ENCODE results near the gene TCOF1.

DNA sequence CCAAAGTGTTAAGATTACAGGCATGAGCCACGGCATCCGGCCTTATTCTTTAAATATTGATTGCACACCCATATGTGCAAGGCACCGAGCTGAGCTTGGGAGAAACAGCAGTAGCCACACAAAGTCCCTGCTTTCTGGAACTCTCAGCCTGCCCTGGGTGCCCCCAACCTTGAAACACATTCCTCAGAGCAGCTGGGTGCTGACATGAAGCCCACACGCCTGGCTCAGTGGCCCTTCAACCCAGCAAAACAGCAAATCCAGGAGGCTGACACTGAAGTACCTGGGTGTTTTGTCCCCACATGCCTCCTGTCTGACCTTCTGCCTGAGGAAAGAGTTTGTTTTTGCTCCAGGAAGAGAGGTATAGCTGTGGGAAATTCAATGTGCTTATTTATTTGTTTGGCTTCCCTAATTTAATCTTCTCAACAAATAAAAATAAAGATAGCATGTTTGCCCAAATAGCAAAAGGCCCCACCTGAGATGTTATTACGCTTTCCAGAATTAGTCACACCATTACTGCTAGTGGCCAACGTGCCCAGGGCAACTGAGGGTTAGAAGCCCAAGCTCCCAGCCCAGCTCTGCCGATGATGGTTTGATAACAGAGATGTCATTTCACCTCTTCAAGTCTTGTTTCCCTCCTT lies 13.4 kb upstream of the TCOF1 start:
- TF ChIP-seq, protein P1, sequence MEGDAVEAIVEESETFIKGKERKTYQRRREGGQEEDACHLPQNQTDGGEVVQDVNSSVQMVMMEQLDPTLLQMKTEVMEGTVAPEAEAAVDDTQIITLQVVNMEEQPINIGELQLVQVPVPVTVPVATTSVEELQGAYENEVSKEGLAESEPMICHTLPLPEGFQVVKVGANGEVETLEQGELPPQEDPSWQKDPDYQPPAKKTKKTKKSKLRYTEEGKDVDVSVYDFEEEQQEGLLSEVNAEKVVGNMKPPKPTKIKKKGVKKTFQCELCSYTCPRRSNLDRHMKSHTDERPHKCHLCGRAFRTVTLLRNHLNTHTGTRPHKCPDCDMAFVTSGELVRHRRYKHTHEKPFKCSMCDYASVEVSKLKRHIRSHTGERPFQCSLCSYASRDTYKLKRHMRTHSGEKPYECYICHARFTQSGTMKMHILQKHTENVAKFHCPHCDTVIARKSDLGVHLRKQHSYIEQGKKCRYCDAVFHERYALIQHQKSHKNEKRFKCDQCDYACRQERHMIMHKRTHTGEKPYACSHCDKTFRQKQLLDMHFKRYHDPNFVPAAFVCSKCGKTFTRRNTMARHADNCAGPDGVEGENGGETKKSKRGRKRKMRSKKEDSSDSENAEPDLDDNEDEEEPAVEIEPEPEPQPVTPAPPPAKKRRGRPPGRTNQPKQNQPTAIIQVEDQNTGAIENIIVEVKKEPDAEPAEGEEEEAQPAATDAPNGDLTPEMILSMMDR (IDR thresholded peaks at IDR 0.05; ENCODE audit: insufficient read depth, low read length): no peak
- TF ChIP-seq, protein P2, sequence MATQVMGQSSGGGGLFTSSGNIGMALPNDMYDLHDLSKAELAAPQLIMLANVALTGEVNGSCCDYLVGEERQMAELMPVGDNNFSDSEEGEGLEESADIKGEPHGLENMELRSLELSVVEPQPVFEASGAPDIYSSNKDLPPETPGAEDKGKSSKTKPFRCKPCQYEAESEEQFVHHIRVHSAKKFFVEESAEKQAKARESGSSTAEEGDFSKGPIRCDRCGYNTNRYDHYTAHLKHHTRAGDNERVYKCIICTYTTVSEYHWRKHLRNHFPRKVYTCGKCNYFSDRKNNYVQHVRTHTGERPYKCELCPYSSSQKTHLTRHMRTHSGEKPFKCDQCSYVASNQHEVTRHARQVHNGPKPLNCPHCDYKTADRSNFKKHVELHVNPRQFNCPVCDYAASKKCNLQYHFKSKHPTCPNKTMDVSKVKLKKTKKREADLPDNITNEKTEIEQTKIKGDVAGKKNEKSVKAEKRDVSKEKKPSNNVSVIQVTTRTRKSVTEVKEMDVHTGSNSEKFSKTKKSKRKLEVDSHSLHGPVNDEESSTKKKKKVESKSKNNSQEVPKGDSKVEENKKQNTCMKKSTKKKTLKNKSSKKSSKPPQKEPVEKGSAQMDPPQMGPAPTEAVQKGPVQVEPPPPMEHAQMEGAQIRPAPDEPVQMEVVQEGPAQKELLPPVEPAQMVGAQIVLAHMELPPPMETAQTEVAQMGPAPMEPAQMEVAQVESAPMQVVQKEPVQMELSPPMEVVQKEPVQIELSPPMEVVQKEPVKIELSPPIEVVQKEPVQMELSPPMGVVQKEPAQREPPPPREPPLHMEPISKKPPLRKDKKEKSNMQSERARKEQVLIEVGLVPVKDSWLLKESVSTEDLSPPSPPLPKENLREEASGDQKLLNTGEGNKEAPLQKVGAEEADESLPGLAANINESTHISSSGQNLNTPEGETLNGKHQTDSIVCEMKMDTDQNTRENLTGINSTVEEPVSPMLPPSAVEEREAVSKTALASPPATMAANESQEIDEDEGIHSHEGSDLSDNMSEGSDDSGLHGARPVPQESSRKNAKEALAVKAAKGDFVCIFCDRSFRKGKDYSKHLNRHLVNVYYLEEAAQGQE (IDR thresholded peaks at IDR 0.05; ENCODE audit: insufficient replicate concordance, low read depth): no peak
- TF ChIP-seq POLR2AphosphoS5 (IDR thresholded peaks at IDR 0.05; ENCODE audit: low read depth) (no peak), GABPA (IDR thresholded peaks at IDR 0.05; ENCODE audit: low read depth) (no peak), SPI1 (IDR thresholded peaks at IDR 0.05; ENCODE audit: borderline replicate concordance, low read depth) (no peak)
